ENCODE data around the gene ABCA4.
"Not testable (repeated sequence)": the region's sequence is repeated elsewhere in the genome, so short reads cannot be mapped to it uniquely, and the experiment has no call there.

The ABCA4 gene

GRCh38 chr1:93961906-93962305 lies 159.0 kb downstream of the ABCA4 start:
- no peaks in the 10 kb centered on the region for H3K27me3 ChIP-seq (ENCODE audit: low read depth, low read length)

GRCh38 chr1:93961443-93961842 lies 159.5 kb downstream of the ABCA4 start:
- Histone ChIP-seq H3K36me3 (ENCODE audit: control insufficient read depth in 1 of 2, insufficient read depth in 2 of 2, low read length in 2 of 2) (no peaks in the 10 kb centered on the region), H3K27me3 (ENCODE audit: low read depth, low read length) (no peaks in the 10 kb centered on the region), H3K4me1 (ENCODE audit: control insufficient read depth in 1 of 2, insufficient read depth in 2 of 2, low read length in 2 of 2) (no peaks in the 10 kb centered on the region), H3K4me3 (ENCODE audit: low read depth in 1 of 2, low read length in 2 of 2) (no peak overlapping the region), H3K27ac (ENCODE audit: low read length) (no peak overlapping the region), H3K9me3 (ENCODE audit: control insufficient read depth in 1 of 2, low read length in 2 of 2) (peaks cover 0 to 5% of the 10 kb centered on the region in 2 donors)

More at GRCh38 chr1:93961906-93962305, 159.0 kb downstream of the ABCA4 start:
- Histone ChIP-seq H3K9me3 (ENCODE audit: control insufficient read depth in 1 of 2, low read length in 2 of 2) (peaks cover 0 to under 1% of the 10 kb centered on the region in 2 donors), H3K36me3 (ENCODE audit: control insufficient read depth in 1 of 2, insufficient read depth in 2 of 2, low read length in 2 of 2) (no peaks in the 10 kb centered on the region), H3K4me3 (ENCODE audit: low read depth in 1 of 2, low read length in 2 of 2) (no peak overlapping the region), H3K27ac (ENCODE audit: low read length) (no peak overlapping the region), H3K4me1 (ENCODE audit: control insufficient read depth in 1 of 2, insufficient read depth in 2 of 2, low read length in 2 of 2) (no peaks in the 10 kb centered on the region)

- H3K27me3 ChIP-seq (ENCODE audit: low read depth, low read length): no peaks in the 10 kb centered on the region
- H3K4me3 ChIP-seq (ENCODE audit: low read depth in 1 of 2, low read length in 2 of 2): no peak overlapping the region
- no peak overlapping the region for H3K27ac ChIP-seq (ENCODE audit: low read length)
- H3K4me1 ChIP-seq (ENCODE audit: control insufficient read depth in 1 of 2, insufficient read depth in 2 of 2, low read length in 2 of 2): no peaks in the 10 kb centered on the region
- H3K9me3 ChIP-seq (ENCODE audit: control insufficient read depth in 1 of 2, low read length in 2 of 2): peaks cover 0 to 11% of the 10 kb centered on the region in 2 donors
- H3K36me3 ChIP-seq (ENCODE audit: control insufficient read depth in 1 of 2, insufficient read depth in 2 of 2, low read length in 2 of 2): no peaks in the 10 kb centered on the region
These were observed 160.3 kb downstream of the ABCA4 start for GRCh38 chr1:93960641-93961147.

- no peaks in the 10 kb centered on the region for H3K27me3 ChIP-seq (ENCODE audit: low read depth, low read length)
- H3K36me3 ChIP-seq (ENCODE audit: control insufficient read depth in 1 of 2, insufficient read depth in 2 of 2, low read length in 2 of 2): no peaks in the 10 kb centered on the region
- no peak overlapping the region for H3K4me3 ChIP-seq (ENCODE audit: low read depth in 1 of 2, low read length in 2 of 2)
- peaks cover 0 to 16% of the 10 kb centered on the region in 2 donors for H3K9me3 ChIP-seq (ENCODE audit: control insufficient read depth in 1 of 2, low read length in 2 of 2)
- H3K27ac ChIP-seq (ENCODE audit: low read length): no peak overlapping the region
- H3K4me1 ChIP-seq (ENCODE audit: control insufficient read depth in 1 of 2, insufficient read depth in 2 of 2, low read length in 2 of 2): no peaks in the 10 kb centered on the region
These were observed 161.5 kb downstream of the ABCA4 start for GRCh38 chr1:93959413-93959812.

GRCh38 chr1:93958726-93959100 lies 162.2 kb downstream of the ABCA4 start:
- H3K27me3 ChIP-seq (ENCODE audit: low read depth, low read length): no peaks in the 10 kb centered on the region
- peaks cover 0 to 16% of the 10 kb centered on the region in 2 donors for H3K9me3 ChIP-seq (ENCODE audit: control insufficient read depth in 1 of 2, low read length in 2 of 2)
- no peaks in the 10 kb centered on the region for H3K4me1 ChIP-seq (ENCODE audit: control insufficient read depth in 1 of 2, insufficient read depth in 2 of 2, low read length in 2 of 2)

GRCh38 chr1:93958032-93958725 lies 162.8 kb downstream of the ABCA4 start:
- H3K9me3 ChIP-seq (ENCODE audit: control insufficient read depth in 1 of 2, low read length in 2 of 2): peaks cover 0 to 16% of the 10 kb centered on the region in 2 donors
- no peaks in the 10 kb centered on the region for H3K27me3 ChIP-seq (ENCODE audit: low read depth, low read length)
- no peak overlapping the region for H3K4me3 ChIP-seq (ENCODE audit: low read depth in 1 of 2, low read length in 2 of 2)
- no peaks in the 10 kb centered on the region for H3K4me1 ChIP-seq (ENCODE audit: control insufficient read depth in 1 of 2, insufficient read depth in 2 of 2, low read length in 2 of 2)
- no peaks in the 10 kb centered on the region for H3K36me3 ChIP-seq (ENCODE audit: control insufficient read depth in 1 of 2, insufficient read depth in 2 of 2, low read length in 2 of 2)
- H3K27ac ChIP-seq (ENCODE audit: low read length): no peak overlapping the region

More at GRCh38 chr1:93958726-93959100, 162.2 kb downstream of the ABCA4 start:
- Histone ChIP-seq H3K4me3 (ENCODE audit: low read depth in 1 of 2, low read length in 2 of 2) (no peak overlapping the region), H3K36me3 (ENCODE audit: control insufficient read depth in 1 of 2, insufficient read depth in 2 of 2, low read length in 2 of 2) (no peaks in the 10 kb centered on the region), H3K27ac (ENCODE audit: low read length) (no peak overlapping the region)

GRCh38 chr1:93955765-93956164 lies 165.2 kb downstream of the ABCA4 start:
- no peaks in the 10 kb centered on the region for H3K36me3 ChIP-seq (ENCODE audit: control insufficient read depth in 1 of 2, insufficient read depth in 2 of 2, low read length in 2 of 2)
- H3K27me3 ChIP-seq (ENCODE audit: low read depth, low read length): no peaks in the 10 kb centered on the region
- no peak overlapping the region for H3K4me3 ChIP-seq (ENCODE audit: low read depth in 1 of 2, low read length in 2 of 2)
- H3K4me1 ChIP-seq (ENCODE audit: control insufficient read depth in 1 of 2, insufficient read depth in 2 of 2, low read length in 2 of 2): no peaks in the 10 kb centered on the region
- peaks cover 0 to 16% of the 10 kb centered on the region in 2 donors for H3K9me3 ChIP-seq (ENCODE audit: control insufficient read depth in 1 of 2, low read length in 2 of 2)
- no peak overlapping the region for H3K27ac ChIP-seq (ENCODE audit: low read length)

GRCh38 chr1:93947002-93947686 lies 173.8 kb downstream of the ABCA4 start:
- not testable (repeated sequence) for H3K4me1 ChIP-seq (ENCODE audit: control insufficient read depth in 1 of 2, insufficient read depth in 2 of 2, low read length in 2 of 2); H3K36me3 ChIP-seq (ENCODE audit: control insufficient read depth in 1 of 2, insufficient read depth in 2 of 2, low read length in 2 of 2); H3K27ac ChIP-seq (ENCODE audit: low read length); H3K27me3 ChIP-seq (ENCODE audit: low read depth, low read length); H3K4me3 ChIP-seq (ENCODE audit: low read depth in 1 of 2, low read length in 2 of 2); H3K9me3 ChIP-seq (ENCODE audit: control insufficient read depth in 1 of 2, low read length in 2 of 2)
